ENCODE data around the gene SERPINE1.

- TF ChIP-seq CTCF (IDR thresholded peaks at IDR 0.05; ENCODE audit: low read depth, low read length) (no peak), POLR2A (IDR thresholded peaks at IDR 0.05; ENCODE audit: extremely low read depth, insufficient read length) (no peak), MAX (IDR thresholded peaks at IDR 0.05; ENCODE audit: low read depth, low read length) (no peak), MYC (IDR thresholded peaks at IDR 0.05; ENCODE audit: low read depth, low read length) (no peak)
Observed at GRCh38 chr7:101104193-101104713, 22.7 kb upstream of the SERPINE1 start.
